OCI-LY7 (cell line): Measurements from ENCODE around the gene RNF130. TPM values are rescaled to one million over a fixed set of nuclear protein-coding genes. Genes with fewer than 3 reads are reported as not detected.

Experiments
- BruUV-seq: library from RNA; stranded (reverse); fragments of 400-500 nt; replicated peaks from 2 replicates; lab custom pipeline; 2021; lab: Mats Ljungman, UMichigan
- CTCF ChIA-PET: fragments of 300-600 bp; sonication (Branson Sonifier 250); formaldehyde crosslinking; loops from one replicate; lab custom pipeline; 2022; ENCODE audit warnings: antibody characterized with exemption; ENCODE audit not compliant: unreplicated experiment; lab: Charles Lee
- POLR2A ChIA-PET: fragments of 300-600 bp; sonication (Branson Sonifier 250); formaldehyde crosslinking; loops from one replicate; lab custom pipeline; 2022; ENCODE audit warnings: antibody characterized with exemption; lab: Charles Lee
- DNase-seq: peaks from one replicate; pipeline ENCODE4 v3.0.0-alpha.2; 2015; ENCODE audit warnings: low spot score
- H2AFZ ChIP-seq: fragments of 200-600 bp; sonication (generic), shearing (Covaris generic); 2 replicates; pipeline ENCODE4 v1.6.1; 2014; ENCODE audit warnings: mild to moderate bottlenecking, antibody characterized with exemption, low read length, moderate library complexity
- H3K27ac ChIP-seq: fragments of 200-600 bp; sonication (generic); 2 replicates; pipeline ENCODE4 v1.5.1; 2014; ENCODE audit warnings: mixed run types, low read depth, mild to moderate bottlenecking, moderate library complexity, low read length, inconsistent platforms; ENCODE audit not compliant: poor library complexity, severe bottlenecking
- H3K36me3 ChIP-seq: fragments of 200-600 bp; sonication (generic); 2 replicates; pipeline ENCODE4 v1.6.1; 2014; ENCODE audit warnings: mild to moderate bottlenecking, antibody characterized with exemption, low read length, moderate library complexity, mixed read lengths; ENCODE audit not compliant: insufficient read depth
- H3K4me1 ChIP-seq: fragments of 200-600 bp; sonication (generic); 2 replicates; pipeline ENCODE4 v1.5.1; 2014; ENCODE audit warnings: mild to moderate bottlenecking, low read length; ENCODE audit not compliant: insufficient read depth, poor library complexity, severe bottlenecking
- H3K4me2 ChIP-seq: fragments of 200-600 bp; sonication (generic); 2 replicates; pipeline ENCODE4 v1.6.1; 2014; ENCODE audit warnings: mild to moderate bottlenecking, low read length
- H3K4me3 ChIP-seq: fragments of 200-600 bp; sonication (generic); 2 replicates; pipeline ENCODE4 v1.5.1; 2014; ENCODE audit warnings: mild to moderate bottlenecking, low read depth, low read length; ENCODE audit not compliant: poor library complexity, severe bottlenecking
- H3K79me2 ChIP-seq: fragments of 200-600 bp; sonication (generic); 2 replicates; pipeline ENCODE4 v1.6.1; 2016; ENCODE audit warnings: low read depth, mild to moderate bottlenecking, low read length, moderate library complexity, mixed read lengths; ENCODE audit not compliant: insufficient read depth
- H3K9me2 ChIP-seq: fragments of 200-600 bp; sonication (generic); 2 replicates; pipeline ENCODE4 v1.6.1; 2016; ENCODE audit warnings: mild to moderate bottlenecking, low read length, mixed read lengths; ENCODE audit not compliant: insufficient read depth
- H3K9me3 ChIP-seq: fragments of 200-600 bp; sonication (generic); 2 replicates; pipeline ENCODE4 v1.6.1; 2014; ENCODE audit warnings: mild to moderate bottlenecking, mixed run types, low read length, mixed read lengths
- H4K20me1 ChIP-seq: fragments of 200-600 bp; sonication (generic); 2 replicates; pipeline ENCODE4 v1.6.1; 2014; ENCODE audit warnings: mild to moderate bottlenecking, antibody characterized with exemption, low read length, moderate library complexity, mixed read lengths; ENCODE audit not compliant: insufficient read depth
- CTCF ChIP-seq: fragments of 200-600 bp; sonication (generic); conservative IDR thresholded peaks from 2 replicates; pipeline ENCODE4 v1.5.1; 2014; ENCODE audit warnings: mild to moderate bottlenecking, antibody characterized with exemption, low read length, moderate library complexity, mixed read lengths
- EZH2phosphoT487 ChIP-seq: fragments of 200-600 bp; sonication (generic); IDR thresholded peaks from 2 replicates; pipeline ENCODE4 v1.6.1; 2018; ENCODE audit warnings: low read depth, borderline replicate concordance, mild to moderate bottlenecking, mixed run types, antibody characterized with exemption, low read length, moderate library complexity, mixed read lengths
- intact Hi-C: fragments of 100-400 bp; cut with micrococcal nuclease; formaldehyde crosslinking; loops from one replicate; pipeline ENCODE4 v1.10.0; 2022; ENCODE audit not compliant: unreplicated experiment
- total RNA-seq, 2 experiments: library from RNA; depleted of rRNA in 1 of 2; stranded (reverse); fragments of >200 nt in 1 of 2; shearing (Covaris generic) in 1 of 2; gene quantifications; 2 replicates each; pipeline ENCODE4 v1.2.3, GENCODE V29; 2014 to 2022

The RNF130 gene
- total RNA-seq, 2 experiments from 2014 or later, result 0.16 TPM; not detected in 1

GRCh38 chr5:180059326-180059725 is 12.2 kb downstream of the RNF130 start:
- H3K79me2 ChIP-seq, result no peaks in the 10 kb centered on the region

DNA sequence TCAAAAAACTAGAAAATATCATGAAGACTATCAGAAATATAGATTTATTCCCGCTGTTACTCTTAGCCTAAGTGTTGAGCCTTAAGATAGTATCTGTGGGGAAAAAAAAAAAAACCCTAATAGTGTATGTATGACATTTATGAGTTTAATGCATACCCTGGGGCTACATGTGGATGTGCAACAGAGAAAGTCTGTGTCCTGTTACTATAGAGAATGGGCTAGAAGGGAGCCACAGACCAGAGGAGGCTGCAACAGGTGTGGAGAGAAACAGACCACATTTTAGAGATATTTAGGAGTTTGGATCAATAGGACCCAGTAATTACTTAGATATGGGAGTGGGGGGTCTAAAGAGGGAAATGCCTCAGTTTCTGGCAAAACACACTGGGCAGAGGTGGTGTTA is 15.4 kb downstream of the RNF130 start:
- BruUV-seq, result no TSS peak
- no peaks in the 10 kb centered on the region for H3K9me3 ChIP-seq
- no peaks in the 10 kb centered on the region for H3K79me2 ChIP-seq
- H2AFZ ChIP-seq, result no peak overlapping the region
- intact Hi-C loops, result no loop called here
- ChIA-PET POLR2A (no interaction called here), CTCF (no interaction called here)
- TF ChIP-seq CTCF, result no peak
- TF ChIP-seq EZH2phosphoT487, result no peak
- no peak for DNase-seq
- no peak overlapping the region for H3K4me2 ChIP-seq
- H3K27ac ChIP-seq, result no peak overlapping the region
- H3K9me2 ChIP-seq, result no peaks in the 10 kb centered on the region
- no peak overlapping the region for H3K4me3 ChIP-seq
- no peaks in the 10 kb centered on the region for H4K20me1 ChIP-seq
- no peaks in the 10 kb centered on the region for H3K4me1 ChIP-seq
- no peaks in the 10 kb centered on the region for H3K36me3 ChIP-seq

More at GRCh38 chr5:180059326-180059725, 12.2 kb downstream of the RNF130 start:
- no peak for TF ChIP-seq CTCF
- no peak for TF ChIP-seq EZH2phosphoT487
- Histone ChIP-seq H3K4me1 (no peaks in the 10 kb centered on the region), H3K36me3 (no peaks in the 10 kb centered on the region), H3K9me3 (no peaks in the 10 kb centered on the region), H3K4me2 (no peak overlapping the region), H3K9me2 (no peaks in the 10 kb centered on the region), H3K27ac (no peak overlapping the region), H4K20me1 (no peaks in the 10 kb centered on the region), H3K4me3 (no peak overlapping the region), H2AFZ (no peak overlapping the region)
- CTCF ChIA-PET, result no interaction called here
- BruUV-seq, result no TSS peak
- intact Hi-C loops, result no loop called here
- no peak for DNase-seq
- POLR2A ChIA-PET, result no interaction called here

DNA sequence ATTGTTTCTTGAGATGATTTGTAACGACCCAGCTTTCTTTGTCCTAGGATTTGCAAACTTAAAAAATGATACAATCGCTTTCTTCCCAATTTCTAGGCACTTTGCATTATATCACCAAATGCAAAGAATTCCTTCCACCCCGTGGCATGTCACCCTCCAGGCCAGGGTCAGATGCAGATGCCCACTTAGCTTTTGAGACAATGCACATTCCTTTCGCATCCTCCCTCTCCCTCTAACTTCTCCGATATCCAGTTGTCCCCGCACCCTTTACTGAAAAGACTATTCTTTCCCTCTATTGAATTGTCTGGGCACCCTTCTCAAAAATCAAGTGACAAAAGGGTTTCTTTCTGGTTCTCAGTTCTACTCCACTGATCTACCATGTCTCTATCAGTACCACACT is 17.3 kb downstream of the RNF130 start:
- POLR2A ChIA-PET, result no interaction called here

More for the DNA sequence above, 17.3 kb downstream of the RNF130 start:
- H3K79me2 ChIP-seq, result no peaks in the 10 kb centered on the region
- BruUV-seq, result no TSS peak
- H3K4me1 ChIP-seq, result no peaks in the 10 kb centered on the region
- no peaks in the 10 kb centered on the region for H3K36me3 ChIP-seq
- H4K20me1 ChIP-seq, result no peaks in the 10 kb centered on the region
- no peaks in the 10 kb centered on the region for H3K9me3 ChIP-seq
- no peak for DNase-seq
- H3K4me2 ChIP-seq, result no peak overlapping the region
- CTCF ChIA-PET, result no interaction called here
- H2AFZ ChIP-seq, result no peak overlapping the region
- TF ChIP-seq EZH2phosphoT487 (no peak), CTCF (no peak)
- intact Hi-C loops, result no loop called here
- no peak overlapping the region for H3K4me3 ChIP-seq
- H3K9me2 ChIP-seq, result no peaks in the 10 kb centered on the region
- H3K27ac ChIP-seq, result no peak overlapping the region
